GM12878 (cell line): ENCODE data around the gene TMEM44. TPM values are rescaled to one million over a fixed set of nuclear protein-coding genes. Genes with fewer than 3 reads are reported as not detected.

Experiments
- ATF7 ChIP-seq: fragments of 450-650 bp; IDR thresholded peaks from 2 replicates; pipeline ENCODE4 v1.6.1; 2016; ENCODE audit warnings: low read depth, mild to moderate bottlenecking
- BRCA1 ChIP-seq: IDR thresholded peaks from 2 replicates; pipeline ENCODE4 v1.6.1; 2011; ENCODE audit warnings: low read depth, low read length, improper control_type of control experiment
- CBFB ChIP-seq: IDR thresholded peaks from 2 replicates; pipeline ENCODE4 v1.6.1; 2016; ENCODE audit warnings: antibody characterized with exemption, low read depth
- CREB1 ChIP-seq: IDR thresholded peaks from 2 replicates; pipeline ENCODE4 v1.6.1; 2012; ENCODE audit warnings: low read depth, mild to moderate bottlenecking, inconsistent platforms
- ETV6 ChIP-seq, 2 experiments: fragments of 450-650 bp in 1 of 2; IDR thresholded peaks in 1 of 2; conservative IDR thresholded peaks in 1 of 2; 2 replicates each; pipeline ENCODE4 v1.6.1; 2014; ENCODE audit warnings: antibody characterized with exemption in 1 of 2, borderline replicate concordance in 1 of 2, low read depth in 1 of 2, mild to moderate bottlenecking in 1 of 2, moderate library complexity in 1 of 2
- EZH2 ChIP-seq: IDR thresholded peaks from 2 replicates; pipeline ENCODE4 v1.6.1; 2012; ENCODE audit warnings: low read depth, mild to moderate bottlenecking, control low read depth, inconsistent platforms, low read length, borderline replicate concordance; ENCODE audit not compliant: control insufficient read depth
- FOXK2 ChIP-seq: fragments of 450-650 bp; IDR thresholded peaks from 2 replicates; pipeline ENCODE4 v1.6.1; 2017; ENCODE audit warnings: mild to moderate bottlenecking, moderate library complexity
- MXI1 ChIP-seq: fragments of 150-350 bp; IDR thresholded peaks from 2 replicates; pipeline ENCODE4 v1.6.1; 2011; ENCODE audit warnings: low read depth, mild to moderate bottlenecking, inconsistent platforms, low read length, improper control_type of control experiment
- PAX5 ChIP-seq: IDR thresholded peaks from 2 replicates; pipeline ENCODE4 v1.6.1; 2011; ENCODE audit warnings: low read depth, low read length, borderline replicate concordance
- RAD51 ChIP-seq: fragments of 450-650 bp; IDR thresholded peaks from 2 replicates; pipeline ENCODE4 v1.6.1; 2016; ENCODE audit warnings: moderate library complexity, mild to moderate bottlenecking, inconsistent platforms
- RFX5 ChIP-seq: IDR thresholded peaks from 2 replicates; pipeline ENCODE4 v1.6.1; 2011; ENCODE audit warnings: low read depth, low read length, improper control_type of control experiment
- SMAD5 ChIP-seq: IDR thresholded peaks from 2 replicates; pipeline ENCODE4 v1.6.1; 2016; ENCODE audit warnings: antibody characterized with exemption, low read depth
- SMC3 ChIP-seq: IDR thresholded peaks from 2 replicates; pipeline ENCODE4 v1.6.1; 2011; ENCODE audit warnings: low read length, improper control_type of control experiment, borderline replicate concordance
- SPI1 ChIP-seq: IDR thresholded peaks from 2 replicates; pipeline ENCODE4 v1.6.1; 2011; ENCODE audit warnings: low read depth, mild to moderate bottlenecking, low read length, moderate library complexity, borderline replicate concordance; ENCODE audit not compliant: insufficient read depth
- SRF ChIP-seq, 2 experiments: IDR thresholded peaks; 2 replicates each; pipeline ENCODE4 v1.6.1; 2011; ENCODE audit warnings: low read depth in 2 of 2, low read length in 2 of 2, mild to moderate bottlenecking in 1 of 2, moderate library complexity in 1 of 2
- SUPT20H ChIP-seq: IDR thresholded peaks from 2 replicates; pipeline ENCODE4 v1.6.1; 2011; ENCODE audit warnings: low read depth, mild to moderate bottlenecking, low read length, moderate library complexity, borderline replicate concordance; ENCODE audit not compliant: control insufficient read depth
- TAF1 ChIP-seq: IDR thresholded peaks from 2 replicates; pipeline ENCODE4 v1.6.1; 2011; ENCODE audit warnings: mild to moderate bottlenecking, low read depth, low read length, borderline replicate concordance
- USF1 ChIP-seq: IDR thresholded peaks from 2 replicates; pipeline ENCODE4 v1.6.1; 2011; ENCODE audit warnings: borderline replicate concordance, low read depth, mild to moderate bottlenecking, moderate library complexity, mixed read lengths, low read length; ENCODE audit not compliant: insufficient read depth; ENCODE audit errors: extremely low read length
- YBX1 ChIP-seq: fragments of 450-650 bp; IDR thresholded peaks from 2 replicates; pipeline ENCODE4 v1.6.1; 2016; ENCODE audit warnings: antibody characterized with exemption
- ZNF207 ChIP-seq: fragments of 450-650 bp; IDR thresholded peaks from 2 replicates; pipeline ENCODE4 v1.6.1; 2014; ENCODE audit warnings: antibody characterized with exemption, mild to moderate bottlenecking, borderline replicate concordance
- ZNF384 ChIP-seq: IDR thresholded peaks from 2 replicates; pipeline ENCODE4 v1.6.1; 2012; ENCODE audit warnings: low read depth, mild to moderate bottlenecking, low read length, improper control_type of control experiment, borderline replicate concordance
- ZZZ3 ChIP-seq: IDR thresholded peaks from 2 replicates; pipeline ENCODE4 v1.6.1; 2011; ENCODE audit warnings: low read depth; ENCODE audit not compliant: control insufficient read depth, insufficient read length
- polyA plus RNA-seq, 11 experiments: library from polyadenylated mRNA; depleted of rRNA in 4 of 11; unstranded in 6 of 11; stranded (reverse) in 5 of 11; fragments of >200 nt; fragmentation: Nextera tagmentation in 4 of 11; fragmentation: Illumina TruSeq in 1 of 11; extraction: Ambion mirVana in 4 of 11; extraction: Trizol in 1 of 11; gene quantifications; 1 replicate in 1 of 11; 2 replicates in 10 of 11; pipeline versions ENCODE4 v1.2.1 to v1.2.3, GENCODE V29; 2011 to 2016; ENCODE audit warnings: inconsistent platforms in 2 of 11, missing spikeins in 2 of 11, low read depth in 1 of 11
- total RNA-seq, 4 experiments: library from RNA; depleted of rRNA in 3 of 4; stranded (reverse); fragments of >200 nt in 3 of 4; fragmentation: Illumina TruSeq in 1 of 4; extraction: Trizol in 1 of 4; gene quantifications; 2 replicates each; pipeline versions ENCODE4 v1.2.1 to v1.2.3, GENCODE V29; 2013 to 2021
- TF ChIP-seq, protein P1 (sequence below): fragments of 450-650 bp; IDR thresholded peaks from 2 replicates; pipeline ENCODE4 v1.6.1; 2016; ENCODE audit warnings: mild to moderate bottlenecking, moderate library complexity, borderline replicate concordance
- TF ChIP-seq, protein P2 (sequence below): fragments of 150-350 bp; IDR thresholded peaks from 2 replicates; pipeline ENCODE4 v1.6.1; 2014; ENCODE audit warnings: mild to moderate bottlenecking, low read depth, low read length

Gene TMEM44
- total and polyA plus RNA-seq, 10 of the 15 experiments (the other 5 are each of a cell fraction or from before 2014, with no cell fraction given): 0.57 to 8.3 (median 3.6) TPM

DNA sequence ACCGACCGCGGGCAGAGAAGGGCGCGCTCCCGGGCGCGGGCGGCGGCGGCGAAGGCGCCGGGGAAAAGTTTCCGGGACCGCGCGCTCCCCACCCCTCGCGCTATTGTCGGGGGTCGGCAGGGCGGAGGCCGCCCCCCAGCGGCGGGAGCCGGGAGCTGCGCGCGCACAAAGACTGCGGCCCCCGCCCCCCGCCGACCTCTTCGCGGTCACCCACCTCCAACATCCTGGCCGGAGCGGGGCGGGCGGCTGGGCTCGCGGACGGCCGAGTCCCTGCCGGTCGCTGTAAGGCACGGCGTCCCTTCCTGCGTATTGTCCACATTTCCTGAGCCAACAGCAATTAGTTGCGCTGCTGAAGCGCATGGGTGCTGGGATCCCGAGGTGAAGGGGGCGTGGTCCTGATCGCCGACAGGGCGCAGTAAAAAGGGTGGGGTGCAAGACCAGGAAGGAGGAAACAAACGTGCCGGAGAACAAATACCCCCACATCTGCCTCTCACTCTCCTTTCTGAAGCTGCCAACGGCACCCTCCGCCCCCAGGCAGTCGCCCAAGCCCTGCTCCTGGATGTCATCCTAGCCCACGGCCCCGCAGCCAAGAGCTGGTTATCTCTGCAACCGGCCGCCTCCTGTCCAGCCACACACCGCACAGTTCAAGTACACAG lies at the start of gene TMEM44 (continued):
- TF ChIP-seq TAF1 (peak; percentile 19; the same call in 1 of the 2 replicates), SRF (IDR thresholded peaks at IDR 0.05; ENCODE audit: low read depth in 2 of 2, low read length in 2 of 2) (no peak), EZH2 (no peak), YBX1 (no peak), SMAD5 (no peak), ZNF384 (no peak), SPI1 (no peak), FOXK2 (no peak), ATF7 (no peak), SUPT20H (no peak), USF1 (no peak), ETV6 (conservative IDR thresholded peaks at IDR 0.05 in 1 of 2, IDR thresholded peaks at IDR 0.05 in 1 of 2; ENCODE audit: borderline replicate concordance in 1 of 2, low read depth in 1 of 2) (peak in 1 of 2 experiments; percentile 19; a peak in 1 of 4 replicates), RFX5 (no peak), PAX5 (no peak), CREB1 (no peak), ZZZ3 (no peak), ZNF207 (0 out of 2 replicates have a peak, but pooled peaks have one; percentile 25), BRCA1 (no peak), MXI1 (peak; percentile 37; the same call in 1 of the 2 replicates), RAD51 (no peak), SMC3 (no peak), CBFB (no peak; the same call in 1 of the 2 replicates)
- TF ChIP-seq, protein P1, sequence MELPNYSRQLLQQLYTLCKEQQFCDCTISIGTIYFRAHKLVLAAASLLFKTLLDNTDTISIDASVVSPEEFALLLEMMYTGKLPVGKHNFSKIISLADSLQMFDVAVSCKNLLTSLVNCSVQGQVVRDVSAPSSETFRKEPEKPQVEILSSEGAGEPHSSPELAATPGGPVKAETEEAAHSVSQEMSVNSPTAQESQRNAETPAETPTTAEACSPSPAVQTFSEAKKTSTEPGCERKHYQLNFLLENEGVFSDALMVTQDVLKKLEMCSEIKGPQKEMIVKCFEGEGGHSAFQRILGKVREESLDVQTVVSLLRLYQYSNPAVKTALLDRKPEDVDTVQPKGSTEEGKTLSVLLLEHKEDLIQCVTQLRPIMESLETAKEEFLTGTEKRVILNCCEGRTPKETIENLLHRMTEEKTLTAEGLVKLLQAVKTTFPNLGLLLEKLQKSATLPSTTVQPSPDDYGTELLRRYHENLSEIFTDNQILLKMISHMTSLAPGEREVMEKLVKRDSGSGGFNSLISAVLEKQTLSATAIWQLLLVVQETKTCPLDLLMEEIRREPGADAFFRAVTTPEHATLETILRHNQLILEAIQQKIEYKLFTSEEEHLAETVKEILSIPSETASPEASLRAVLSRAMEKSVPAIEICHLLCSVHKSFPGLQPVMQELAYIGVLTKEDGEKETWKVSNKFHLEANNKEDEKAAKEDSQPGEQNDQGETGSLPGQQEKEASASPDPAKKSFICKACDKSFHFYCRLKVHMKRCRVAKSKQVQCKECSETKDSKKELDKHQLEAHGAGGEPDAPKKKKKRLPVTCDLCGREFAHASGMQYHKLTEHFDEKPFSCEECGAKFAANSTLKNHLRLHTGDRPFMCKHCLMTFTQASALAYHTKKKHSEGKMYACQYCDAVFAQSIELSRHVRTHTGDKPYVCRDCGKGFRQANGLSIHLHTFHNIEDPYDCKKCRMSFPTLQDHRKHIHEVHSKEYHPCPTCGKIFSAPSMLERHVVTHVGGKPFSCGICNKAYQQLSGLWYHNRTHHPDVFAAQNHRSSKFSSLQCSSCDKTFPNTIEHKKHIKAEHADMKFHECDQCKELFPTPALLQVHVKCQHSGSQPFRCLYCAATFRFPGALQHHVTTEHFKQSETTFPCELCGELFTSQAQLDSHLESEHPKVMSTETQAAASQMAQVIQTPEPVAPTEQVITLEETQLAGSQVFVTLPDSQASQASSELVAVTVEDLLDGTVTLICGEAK: no peak
- TF ChIP-seq, protein P2, sequence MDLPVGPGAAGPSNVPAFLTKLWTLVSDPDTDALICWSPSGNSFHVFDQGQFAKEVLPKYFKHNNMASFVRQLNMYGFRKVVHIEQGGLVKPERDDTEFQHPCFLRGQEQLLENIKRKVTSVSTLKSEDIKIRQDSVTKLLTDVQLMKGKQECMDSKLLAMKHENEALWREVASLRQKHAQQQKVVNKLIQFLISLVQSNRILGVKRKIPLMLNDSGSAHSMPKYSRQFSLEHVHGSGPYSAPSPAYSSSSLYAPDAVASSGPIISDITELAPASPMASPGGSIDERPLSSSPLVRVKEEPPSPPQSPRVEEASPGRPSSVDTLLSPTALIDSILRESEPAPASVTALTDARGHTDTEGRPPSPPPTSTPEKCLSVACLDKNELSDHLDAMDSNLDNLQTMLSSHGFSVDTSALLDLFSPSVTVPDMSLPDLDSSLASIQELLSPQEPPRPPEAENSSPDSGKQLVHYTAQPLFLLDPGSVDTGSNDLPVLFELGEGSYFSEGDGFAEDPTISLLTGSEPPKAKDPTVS: no peak
